ENCODE measurements around the gene GLIS1.

Gene GLIS1

DNA sequence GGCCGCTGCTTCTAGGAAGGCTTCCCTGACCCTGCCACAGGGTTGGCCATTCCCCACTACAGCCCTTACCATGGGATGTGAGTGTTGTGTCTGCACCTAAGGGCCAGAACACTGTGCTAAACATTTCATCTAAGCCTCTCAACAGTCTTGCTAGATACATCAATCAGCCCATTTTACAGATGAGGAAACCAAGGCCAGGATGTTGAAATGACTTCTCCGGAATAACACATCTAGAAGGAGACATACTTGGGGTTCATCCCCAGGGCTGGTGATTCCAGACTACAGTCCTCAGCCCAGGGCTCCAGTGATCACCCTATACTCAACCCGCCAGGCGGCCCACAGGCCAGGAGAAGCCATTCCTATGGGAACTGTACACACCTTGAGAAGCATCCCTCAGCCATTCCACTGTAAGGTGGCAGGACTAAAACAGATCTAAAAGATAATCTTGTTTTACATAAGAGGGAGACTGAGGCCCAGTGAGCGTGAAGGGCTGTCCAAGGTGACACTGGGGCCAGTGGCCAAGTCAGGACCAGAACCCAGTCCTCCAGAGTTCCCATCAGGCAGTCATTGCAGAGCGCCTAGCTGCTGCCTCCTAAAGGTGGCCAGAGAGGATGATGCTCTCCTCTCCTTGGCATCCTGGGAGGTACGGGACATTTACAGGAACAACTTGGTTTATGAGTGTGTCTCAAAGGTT, 119.5 kb downstream of the GLIS1 start:
- TF ChIP-seq, protein P1, sequence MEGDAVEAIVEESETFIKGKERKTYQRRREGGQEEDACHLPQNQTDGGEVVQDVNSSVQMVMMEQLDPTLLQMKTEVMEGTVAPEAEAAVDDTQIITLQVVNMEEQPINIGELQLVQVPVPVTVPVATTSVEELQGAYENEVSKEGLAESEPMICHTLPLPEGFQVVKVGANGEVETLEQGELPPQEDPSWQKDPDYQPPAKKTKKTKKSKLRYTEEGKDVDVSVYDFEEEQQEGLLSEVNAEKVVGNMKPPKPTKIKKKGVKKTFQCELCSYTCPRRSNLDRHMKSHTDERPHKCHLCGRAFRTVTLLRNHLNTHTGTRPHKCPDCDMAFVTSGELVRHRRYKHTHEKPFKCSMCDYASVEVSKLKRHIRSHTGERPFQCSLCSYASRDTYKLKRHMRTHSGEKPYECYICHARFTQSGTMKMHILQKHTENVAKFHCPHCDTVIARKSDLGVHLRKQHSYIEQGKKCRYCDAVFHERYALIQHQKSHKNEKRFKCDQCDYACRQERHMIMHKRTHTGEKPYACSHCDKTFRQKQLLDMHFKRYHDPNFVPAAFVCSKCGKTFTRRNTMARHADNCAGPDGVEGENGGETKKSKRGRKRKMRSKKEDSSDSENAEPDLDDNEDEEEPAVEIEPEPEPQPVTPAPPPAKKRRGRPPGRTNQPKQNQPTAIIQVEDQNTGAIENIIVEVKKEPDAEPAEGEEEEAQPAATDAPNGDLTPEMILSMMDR (conservative IDR thresholded peaks at IDR 0.05; ENCODE audit: low read depth, low read length) = no peak
- H3K4me3 ChIP-seq (ENCODE audit: low read length) = no peak overlapping the region
- DNase-seq (ENCODE audit: low read depth) = no peak

DNA sequence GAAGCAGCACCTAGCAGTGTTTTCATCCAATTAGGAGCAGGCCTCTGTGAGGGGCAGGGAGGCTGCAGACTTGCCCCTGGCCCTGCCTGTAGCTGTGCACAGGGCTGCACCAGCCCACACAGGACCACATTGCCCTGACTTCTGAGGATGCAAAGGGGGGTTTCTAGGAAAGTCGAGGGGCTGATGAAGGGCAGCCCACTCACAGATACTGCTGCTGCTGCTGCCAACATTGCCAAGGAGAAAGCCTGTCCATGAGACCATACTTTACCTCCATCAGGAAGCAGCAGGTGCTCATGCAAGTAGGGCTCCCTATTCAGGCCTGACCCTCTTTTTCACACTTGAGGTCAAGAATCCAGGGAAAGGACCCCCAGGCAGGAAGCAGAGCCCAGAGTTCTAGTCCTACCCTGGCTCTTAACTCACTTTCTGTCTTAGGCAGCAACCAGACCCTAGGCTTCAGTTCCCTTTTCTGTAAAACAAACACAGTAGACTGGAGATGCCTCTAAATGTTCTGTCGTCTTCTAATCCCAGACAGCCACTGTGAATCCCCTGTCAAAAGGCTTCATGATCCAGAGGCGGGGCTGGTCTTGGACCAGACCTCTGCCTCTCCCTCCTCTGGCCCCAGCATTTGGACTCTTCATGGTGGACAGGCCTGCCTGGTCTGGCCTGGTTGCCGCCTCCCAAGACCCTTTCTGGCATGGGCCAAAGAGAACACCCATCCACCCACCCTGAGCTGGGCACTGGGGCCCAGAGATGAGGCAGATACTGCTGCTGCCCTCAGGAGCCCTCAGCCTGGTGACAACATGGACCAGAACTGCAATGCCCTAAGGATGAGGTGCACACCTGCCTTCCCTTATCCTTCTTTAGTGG, 120.2 kb downstream of the GLIS1 start:
- H3K4me3 ChIP-seq (ENCODE audit: low read length) = no peak overlapping the region
- TF ChIP-seq, protein P1 (conservative IDR thresholded peaks at IDR 0.05; ENCODE audit: low read depth, low read length) = no peak
- DNase-seq (ENCODE audit: low read depth) = no peak

- no peak overlapping the region for H3K4me3 ChIP-seq (ENCODE audit: low read length)
- no peak for DNase-seq (ENCODE audit: low read depth)
- TF ChIP-seq, protein P1 (conservative IDR thresholded peaks at IDR 0.05; ENCODE audit: low read depth, low read length) = no peak
Measured at GRCh38 chr1:53617851-53618499, 121.0 kb downstream of the GLIS1 start.

DNA sequence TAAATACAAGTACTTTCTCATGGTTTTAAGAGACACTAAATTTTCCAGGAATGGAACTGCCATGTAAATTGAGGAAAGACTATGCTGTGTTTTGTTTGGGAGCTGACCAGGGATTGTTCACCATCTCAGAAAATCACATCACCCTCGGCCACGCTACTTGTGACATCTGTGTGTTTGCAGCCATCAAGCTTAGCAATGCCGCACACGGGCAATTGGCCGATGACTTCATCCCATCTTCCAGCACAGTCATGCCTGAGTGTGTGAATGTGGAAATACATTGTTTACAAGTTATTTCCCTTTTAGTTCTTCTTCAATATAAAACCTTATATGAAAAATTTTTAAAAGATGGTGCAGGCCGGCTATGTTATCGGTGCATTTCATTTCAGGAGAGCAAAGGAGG, 121.6 kb downstream of the GLIS1 start:
- H3K4me3 ChIP-seq (ENCODE audit: low read length) = no peak overlapping the region
- TF ChIP-seq, protein P1 (conservative IDR thresholded peaks at IDR 0.05; ENCODE audit: low read depth, low read length) = no peak

GRCh38 chr1:53616927-53617326, 122.0 kb downstream of the GLIS1 start:
- TF ChIP-seq, protein P1 (conservative IDR thresholded peaks at IDR 0.05; ENCODE audit: low read depth, low read length) = no peak
- no peak overlapping the region for H3K4me3 ChIP-seq (ENCODE audit: low read length)
- DNase-seq (ENCODE audit: low read depth) = no peak

More for the DNA sequence above, 121.6 kb downstream of the GLIS1 start:
- no peak for DNase-seq (ENCODE audit: low read depth)

- H3K4me3 ChIP-seq (ENCODE audit: low read length) = no peak overlapping the region
- no peak for DNase-seq (ENCODE audit: low read depth)
- TF ChIP-seq, protein P1 (conservative IDR thresholded peaks at IDR 0.05; ENCODE audit: low read depth, low read length) = no peak
Measured at GRCh38 chr1:53616511-53616910, 122.5 kb downstream of the GLIS1 start.

Data from retinal pigment epithelial cell (primary cell).